HUDEP-2 (cell line): Measurements from ENCODE around the gene PAQR3.

ENCODE experiments used
- DNase-seq, 76 experiments: peaks; one replicate each; lab custom pipeline; 2025; ENCODE audit not compliant: unreplicated experiment in 76 of 76; lab: John Stamatoyannopoulos, UW

The PAQR3 gene

GRCh38 chr4:78938868-78939666 lies at the start of gene PAQR3:
Gene PAQR3 (minus strand): TSS chr4:78939438. CDS start chr4:78939224, 214 bp downstream.
- DNase-seq = peak in 74 of 76 experiments; percentile 7 to 87 (median 66)

GRCh38 chr4:78987683-78988082 lies 48.4 kb upstream of the PAQR3 start:
- no peak for DNase-seq

GRCh38 chr4:78984593-78984992 lies 45.4 kb upstream of the PAQR3 start:
- DNase-seq = no peak

- DNase-seq = no peak
Measured at GRCh38 chr4:78975865-78976264, 36.6 kb upstream of the PAQR3 start.

- DNase-seq = no peak
Measured at GRCh38 chr4:78971776-78972175, 32.5 kb upstream of the PAQR3 start.

- DNase-seq = no peak
Measured at GRCh38 chr4:78971326-78971725, 32.1 kb upstream of the PAQR3 start.

- DNase-seq = no peak
Measured at GRCh38 chr4:78962597-78963115, 23.4 kb upstream of the PAQR3 start.

GRCh38 chr4:78960926-78961325 lies 21.7 kb upstream of the PAQR3 start:
- no peak for DNase-seq

GRCh38 chr4:78956975-78957374 lies 17.7 kb upstream of the PAQR3 start:
- DNase-seq = no peak

GRCh38 chr4:78953769-78954666 lies 14.8 kb upstream of the PAQR3 start:
- DNase-seq = peak in 6 of 76 experiments; percentile 1 to 29 (median 6)

GRCh38 chr4:78953231-78953630 lies 14.0 kb upstream of the PAQR3 start:
- DNase-seq = no peak

GRCh38 chr4:78951862-78952472 lies 12.7 kb upstream of the PAQR3 start:
- peak in 28 of 76 experiments; percentile 1 to 61 (median 18) for DNase-seq

GRCh38 chr4:78949735-78950134 lies 10.5 kb upstream of the PAQR3 start:
- no peak for DNase-seq

- DNase-seq = peak in 14 of 76 experiments; percentile 0 to 42 (median 11)
Measured at GRCh38 chr4:78945651-78946179, 6.5 kb upstream of the PAQR3 start.

GRCh38 chr4:78944381-78944780 lies 5.1 kb upstream of the PAQR3 start:
- DNase-seq = no peak

- no peak for DNase-seq
Measured at GRCh38 chr4:78940752-78941151, 1.5 kb upstream of the PAQR3 start.

GRCh38 chr4:78939667-78940008 lies 400 bp upstream of the PAQR3 start:
- no peak for DNase-seq

- DNase-seq = no peak
Measured at GRCh38 chr4:78938474-78938867, 767 bp downstream of the PAQR3 start.

- DNase-seq = no peak
Measured at GRCh38 chr4:78937837-78938236, 1.4 kb downstream of the PAQR3 start.

- no peak for DNase-seq
Measured at GRCh38 chr4:78936989-78937388, 2.2 kb downstream of the PAQR3 start.
